Esophagus muscularis mucosa (tissue), 4 donors: ENCODE data around the gene B4GALT1.

Experiments
- EP300 ChIP-seq: sonication (generic); formaldehyde crosslinking; IDR thresholded peaks from one replicate; pipeline ENCODE4 v1.6.1; 2017; ENCODE audit warnings: antibody characterized with exemption
- POLR2A ChIP-seq: fragments of 450-650 bp; IDR thresholded peaks from one replicate; pipeline ENCODE4 v1.6.1; 2017; ENCODE audit warnings: antibody characterized with exemption, moderate library complexity, mild to moderate bottlenecking, low read depth
- TF ChIP-seq, protein P1 (sequence below), 3 experiments: fragments of 200-600 bp in 2 of 3; fragments of 450-650 bp in 1 of 3; sonication (generic) in 2 of 3; IDR thresholded peaks; one replicate each; pipeline ENCODE4 v1.5.1; 2017 to 2019; ENCODE audit warnings: antibody characterized with exemption in 3 of 3, mild to moderate bottlenecking in 2 of 3, moderate library complexity in 1 of 3

- TF ChIP-seq, protein P1, sequence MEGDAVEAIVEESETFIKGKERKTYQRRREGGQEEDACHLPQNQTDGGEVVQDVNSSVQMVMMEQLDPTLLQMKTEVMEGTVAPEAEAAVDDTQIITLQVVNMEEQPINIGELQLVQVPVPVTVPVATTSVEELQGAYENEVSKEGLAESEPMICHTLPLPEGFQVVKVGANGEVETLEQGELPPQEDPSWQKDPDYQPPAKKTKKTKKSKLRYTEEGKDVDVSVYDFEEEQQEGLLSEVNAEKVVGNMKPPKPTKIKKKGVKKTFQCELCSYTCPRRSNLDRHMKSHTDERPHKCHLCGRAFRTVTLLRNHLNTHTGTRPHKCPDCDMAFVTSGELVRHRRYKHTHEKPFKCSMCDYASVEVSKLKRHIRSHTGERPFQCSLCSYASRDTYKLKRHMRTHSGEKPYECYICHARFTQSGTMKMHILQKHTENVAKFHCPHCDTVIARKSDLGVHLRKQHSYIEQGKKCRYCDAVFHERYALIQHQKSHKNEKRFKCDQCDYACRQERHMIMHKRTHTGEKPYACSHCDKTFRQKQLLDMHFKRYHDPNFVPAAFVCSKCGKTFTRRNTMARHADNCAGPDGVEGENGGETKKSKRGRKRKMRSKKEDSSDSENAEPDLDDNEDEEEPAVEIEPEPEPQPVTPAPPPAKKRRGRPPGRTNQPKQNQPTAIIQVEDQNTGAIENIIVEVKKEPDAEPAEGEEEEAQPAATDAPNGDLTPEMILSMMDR (IDR thresholded peaks at IDR 0.05): no peak
- TF ChIP-seq POLR2A (no peak), EP300 (no peak)
These were observed 22.2 kb upstream of the B4GALT1 start for GRCh38 chr9:33189331-33189791.
